ENCODE results near the gene DNLZ. TPM values are rescaled to one million over a fixed set of nuclear protein-coding genes. Genes with fewer than 3 reads are reported as not detected.
A peak's percentile ranks its signal among the peaks of the same experiment; 100 is the strongest.

Gene DNLZ
- total and polyA plus RNA-seq, 9 of the 15 experiments (the other 6 are each of a cell fraction or from before 2014, with no cell fraction given): 0.17 to 44.6 (median 3.4) TPM

- TF ChIP-seq ZBTB11 (CRISPR knock-in tag; IDR thresholded peaks at IDR 0.05) (peak in 1 of 3 experiments; percentile 69; a peak in 2 of 6 replicates), GTF2F1 (IDR thresholded peaks at IDR 0.05; ENCODE audit: low read depth, low read length) (no peak), ZNF41 (CRISPR knock-in tag; conservative IDR thresholded peaks at IDR 0.05) (no peak), GTF2B (IDR thresholded peaks at IDR 0.05; ENCODE audit: extremely low read depth, insufficient read length) (no peak), POLR2A (conservative IDR thresholded peaks at IDR 0.05) (peak; percentile 84), ZBED1 (IDR thresholded peaks at IDR 0.05) (no peak), SPI1 (IDR thresholded peaks at IDR 0.05; ENCODE audit: borderline replicate concordance, low read depth, low read length) (peak; percentile 60), POLR2B (IDR thresholded peaks at IDR 0.05; ENCODE audit: low read depth, partially characterized antibody) (peak; percentile 43), ZNF282 (CRISPR knock-in tag; IDR thresholded peaks at IDR 0.05) (no peak), MAFG (tag; conservative IDR thresholded peaks at IDR 0.05) (no peak), NRF1 (conservative IDR thresholded peaks at IDR 0.05 in 1 of 2, IDR thresholded peaks at IDR 0.05 in 1 of 2) (peak in 1 of 2 experiments; percentile 50; a peak in 3 of 4 replicates), TBP (optimal IDR thresholded peaks at IDR 0.05; ENCODE audit: low read depth, low read length) (peak; percentile 39), MYC (IDR thresholded peaks at IDR 0.05; ENCODE audit: low read depth, low read length) (peak; percentile 79), MYC (CRISPR knock-in tag; IDR thresholded peaks at IDR 0.05; ENCODE audit: borderline replicate concordance, low read depth) (no peak), THAP7 (CRISPR knock-in tag; IDR thresholded peaks at IDR 0.05) (no peak), VEZF1 (CRISPR knock-in tag; IDR thresholded peaks at IDR 0.05) (0 out of 2 replicates have a peak, but pooled peaks have one; percentile 25), DLX4 (CRISPR knock-in tag; IDR thresholded peaks at IDR 0.05) (no peak), ATF4 (CRISPR knock-in tag; IDR thresholded peaks at IDR 0.05) (0 out of 2 replicates have a peak, but pooled peaks have one; percentile 15), RCOR1 (IDR thresholded peaks at IDR 0.05; ENCODE audit: borderline replicate concordance in 1 of 2, low read depth in 2 of 2, low read length in 2 of 2) (peak in 1 of 2 experiments; percentile 51; a peak in 1 of 4 replicates), NR1H2 (CRISPR knock-in tag; IDR thresholded peaks at IDR 0.05) (no peak)
Observed at GRCh38 chr9:136373300-136374182, 10.0 kb upstream of the DNLZ start, which contains the start of gene CARD9 (continued).

Measured in K562 (cell line).